ENCODE measurements around the gene BCAR1.

BCAR1 gene

DNA sequence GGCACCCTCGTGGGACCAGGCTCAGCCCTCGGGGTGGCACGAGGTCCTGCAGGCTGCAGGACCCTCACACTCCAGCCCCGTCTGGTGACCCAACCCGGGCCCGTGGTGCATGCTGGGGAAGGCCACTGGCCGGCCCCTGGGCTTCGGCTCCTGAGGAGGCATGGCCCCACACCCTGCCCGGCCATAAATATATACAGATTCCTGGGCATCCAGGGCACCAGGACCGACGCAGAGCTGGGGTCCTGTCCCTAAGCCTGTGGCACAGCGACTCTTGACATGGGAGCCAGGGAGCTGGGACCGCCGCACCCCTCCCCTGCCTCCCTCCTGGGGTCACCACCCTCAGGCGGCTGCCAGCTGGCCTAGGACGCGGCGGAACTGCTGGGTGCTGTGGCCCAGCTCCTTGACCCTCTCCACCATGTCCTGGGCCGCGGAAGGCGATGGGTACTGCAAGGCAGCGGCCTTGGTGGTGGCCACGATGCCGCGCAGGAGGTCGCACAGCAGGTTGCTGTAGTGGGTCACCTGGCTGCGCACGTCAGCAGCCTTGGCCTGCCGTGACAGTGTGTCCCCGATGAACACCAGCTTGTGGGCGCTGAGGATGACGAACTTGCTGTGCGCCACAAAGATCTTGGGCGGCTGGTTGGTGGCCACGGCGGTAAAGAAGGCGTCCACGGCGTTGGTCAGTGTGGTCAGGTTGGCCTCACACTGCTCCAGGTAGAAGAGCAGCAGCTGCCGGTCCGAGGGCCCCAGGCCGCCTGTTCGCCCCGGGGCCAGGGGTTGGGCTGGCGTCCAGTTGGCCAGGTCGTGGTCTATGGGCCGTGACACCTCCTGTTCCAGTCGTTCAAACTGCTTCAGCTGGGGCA is 22.0 kb downstream of the BCAR1 start:
- Histone ChIP-seq H3K9me3 (no peaks in the 10 kb centered on the region), H3K4me1 (peaks cover 5% of the 10 kb centered on the region), H3K4me3 (ENCODE audit: low read depth, low read length) (no peak overlapping the region), H3K27me3 (peaks cover 3% of the 10 kb centered on the region; the same call in 1 of the 2 replicates), H3K36me3 (peaks cover 32% of the 10 kb centered on the region)
- TF ChIP-seq, protein P1, sequence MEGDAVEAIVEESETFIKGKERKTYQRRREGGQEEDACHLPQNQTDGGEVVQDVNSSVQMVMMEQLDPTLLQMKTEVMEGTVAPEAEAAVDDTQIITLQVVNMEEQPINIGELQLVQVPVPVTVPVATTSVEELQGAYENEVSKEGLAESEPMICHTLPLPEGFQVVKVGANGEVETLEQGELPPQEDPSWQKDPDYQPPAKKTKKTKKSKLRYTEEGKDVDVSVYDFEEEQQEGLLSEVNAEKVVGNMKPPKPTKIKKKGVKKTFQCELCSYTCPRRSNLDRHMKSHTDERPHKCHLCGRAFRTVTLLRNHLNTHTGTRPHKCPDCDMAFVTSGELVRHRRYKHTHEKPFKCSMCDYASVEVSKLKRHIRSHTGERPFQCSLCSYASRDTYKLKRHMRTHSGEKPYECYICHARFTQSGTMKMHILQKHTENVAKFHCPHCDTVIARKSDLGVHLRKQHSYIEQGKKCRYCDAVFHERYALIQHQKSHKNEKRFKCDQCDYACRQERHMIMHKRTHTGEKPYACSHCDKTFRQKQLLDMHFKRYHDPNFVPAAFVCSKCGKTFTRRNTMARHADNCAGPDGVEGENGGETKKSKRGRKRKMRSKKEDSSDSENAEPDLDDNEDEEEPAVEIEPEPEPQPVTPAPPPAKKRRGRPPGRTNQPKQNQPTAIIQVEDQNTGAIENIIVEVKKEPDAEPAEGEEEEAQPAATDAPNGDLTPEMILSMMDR (IDR thresholded peaks at IDR 0.05; ENCODE audit: low read depth, low read length) = no peak
- DNase-seq = no peak

DNA sequence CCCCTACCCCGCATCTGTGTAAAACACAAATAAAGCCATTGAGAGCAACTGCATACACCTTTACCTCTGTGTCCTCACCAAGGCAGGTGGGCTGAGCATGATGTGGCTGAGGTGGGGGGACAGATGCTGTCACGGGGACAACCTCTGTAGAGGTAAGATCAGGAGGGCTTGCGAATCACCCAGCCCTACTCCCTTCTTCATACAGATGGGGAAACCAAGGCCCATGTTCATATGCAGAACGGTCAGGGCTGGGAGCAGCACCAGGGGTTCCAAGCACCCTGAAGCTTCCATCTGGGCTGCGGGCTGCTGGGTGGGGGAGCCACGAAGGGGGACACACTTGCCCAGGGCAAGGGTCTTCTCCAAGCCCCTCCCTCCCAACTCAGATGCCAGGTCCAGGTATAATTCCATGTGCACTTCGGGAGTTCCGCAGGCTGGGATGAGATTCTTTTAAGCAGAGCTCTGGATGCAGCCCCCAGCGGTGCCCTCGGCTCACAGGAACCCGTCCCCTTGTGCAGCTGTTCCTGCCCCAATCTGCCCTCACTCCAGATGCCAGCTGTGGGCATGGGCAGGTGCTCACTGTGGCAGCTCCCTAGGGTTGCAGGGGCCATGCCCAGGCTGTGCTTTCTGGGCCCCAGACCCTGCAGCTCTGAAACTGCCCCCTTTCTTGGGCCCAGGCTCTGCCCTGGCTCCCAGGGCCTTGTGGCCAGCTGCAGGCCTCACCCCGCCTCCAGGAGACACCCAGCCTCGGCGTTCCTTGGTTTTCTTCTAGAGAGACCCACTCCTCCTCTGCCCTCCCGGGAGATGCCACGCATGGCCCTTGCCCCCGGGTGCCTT is 23.1 kb downstream of the BCAR1 start:
- peaks cover 24% of the 10 kb centered on the region for H3K36me3 ChIP-seq
- DNase-seq = no peak
- H3K4me3 ChIP-seq (ENCODE audit: low read depth, low read length) = no peak overlapping the region
- no peaks in the 10 kb centered on the region for H3K9me3 ChIP-seq
- H3K27me3 ChIP-seq = peaks cover 6% of the 10 kb centered on the region
- TF ChIP-seq, protein P1 (IDR thresholded peaks at IDR 0.05; ENCODE audit: low read depth, low read length) = no peak
- H3K4me1 ChIP-seq = no peaks in the 10 kb centered on the region

DNA sequence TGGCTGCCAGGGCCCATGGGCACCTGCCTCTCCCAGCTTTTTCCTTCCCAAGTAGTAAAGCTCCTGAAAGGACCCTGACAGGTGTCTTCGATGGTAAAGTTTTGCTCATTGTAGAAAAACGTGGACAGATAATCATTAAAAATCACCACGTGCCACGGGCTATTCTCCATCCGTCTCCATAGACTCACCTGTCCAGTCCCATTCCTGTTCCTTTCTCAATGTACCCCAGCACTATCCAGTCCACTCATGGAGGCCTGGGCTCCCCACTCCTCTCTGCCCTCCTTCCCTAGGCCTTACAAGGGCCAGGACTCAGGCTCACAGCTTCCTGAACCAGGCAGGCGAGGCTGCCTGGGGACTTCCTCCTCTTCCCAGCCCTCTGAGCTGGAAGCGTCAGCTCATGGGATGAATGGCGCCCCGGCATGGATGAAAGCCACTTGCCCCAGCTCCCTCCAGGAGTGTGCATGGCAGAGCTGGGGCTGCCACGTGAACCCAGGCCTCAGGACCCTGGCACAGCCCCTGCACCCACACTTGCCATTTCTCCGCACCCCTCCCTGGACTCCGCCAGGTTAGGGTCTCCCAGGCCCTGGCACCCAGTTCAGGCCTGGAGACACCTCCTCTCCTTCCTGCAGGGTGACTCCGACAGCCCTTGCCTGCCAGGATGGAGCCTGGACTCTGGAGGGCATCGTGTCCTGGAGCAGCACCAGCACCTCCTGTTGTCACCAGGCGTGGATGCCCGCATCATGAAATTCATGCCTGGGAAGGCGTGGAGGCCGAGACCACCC is 23.9 kb downstream of the BCAR1 start:
- Histone ChIP-seq H3K9me3 (no peaks in the 10 kb centered on the region), H3K27me3 (peaks cover 6% of the 10 kb centered on the region), H3K36me3 (peaks cover 16% of the 10 kb centered on the region), H3K4me3 (ENCODE audit: low read depth, low read length) (no peak overlapping the region), H3K4me1 (no peaks in the 10 kb centered on the region)
- TF ChIP-seq, protein P1 (IDR thresholded peaks at IDR 0.05; ENCODE audit: low read depth, low read length) = no peak
- DNase-seq = no peak

DNA sequence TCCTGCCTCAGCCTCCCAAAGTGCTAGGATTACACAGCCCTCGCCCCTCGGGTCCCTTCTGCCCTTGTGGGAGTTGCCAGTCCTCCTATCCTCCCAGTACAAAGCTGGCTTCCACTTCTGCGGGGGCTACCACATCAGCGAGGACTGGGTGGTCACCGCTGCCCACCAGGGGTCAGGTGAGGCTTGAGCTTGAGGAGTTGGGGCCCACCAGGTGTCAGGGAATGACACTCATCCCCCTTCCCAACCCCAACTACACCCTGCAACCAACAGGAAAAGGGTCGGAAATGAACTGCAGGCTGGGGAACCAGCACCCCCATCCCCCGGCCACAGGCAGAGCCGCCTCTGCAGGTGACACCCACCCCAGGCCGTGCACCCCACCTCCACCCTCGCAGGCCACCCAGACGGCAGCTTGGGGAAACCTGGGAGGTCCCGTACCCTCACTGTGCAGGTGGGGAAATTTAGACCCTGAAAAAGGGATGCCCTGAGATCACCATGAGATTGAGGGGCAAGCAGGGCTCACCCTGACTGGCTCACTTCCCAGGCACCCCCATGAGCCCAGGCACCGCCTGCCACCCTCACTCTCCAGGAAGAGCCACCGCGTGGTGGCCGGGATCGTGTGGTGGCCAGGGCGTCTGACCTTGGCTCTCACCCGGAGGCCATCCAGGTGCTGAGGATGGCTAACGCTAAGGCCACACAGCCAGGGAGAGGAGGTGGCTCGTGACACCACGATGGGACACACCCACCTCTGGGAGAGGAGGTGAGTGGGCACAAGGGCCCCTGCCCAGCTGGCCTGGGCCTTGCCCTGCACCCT is 24.7 kb downstream of the BCAR1 start:
- Histone ChIP-seq H3K4me1 (no peaks in the 10 kb centered on the region), H3K27me3 (peaks cover 6% of the 10 kb centered on the region), H3K9me3 (no peaks in the 10 kb centered on the region), H3K4me3 (ENCODE audit: low read depth, low read length) (no peak overlapping the region), H3K36me3 (peaks cover 12% of the 10 kb centered on the region)
- TF ChIP-seq, protein P1 (IDR thresholded peaks at IDR 0.05; ENCODE audit: low read depth, low read length) = no peak
- DNase-seq = no peak

DNA sequence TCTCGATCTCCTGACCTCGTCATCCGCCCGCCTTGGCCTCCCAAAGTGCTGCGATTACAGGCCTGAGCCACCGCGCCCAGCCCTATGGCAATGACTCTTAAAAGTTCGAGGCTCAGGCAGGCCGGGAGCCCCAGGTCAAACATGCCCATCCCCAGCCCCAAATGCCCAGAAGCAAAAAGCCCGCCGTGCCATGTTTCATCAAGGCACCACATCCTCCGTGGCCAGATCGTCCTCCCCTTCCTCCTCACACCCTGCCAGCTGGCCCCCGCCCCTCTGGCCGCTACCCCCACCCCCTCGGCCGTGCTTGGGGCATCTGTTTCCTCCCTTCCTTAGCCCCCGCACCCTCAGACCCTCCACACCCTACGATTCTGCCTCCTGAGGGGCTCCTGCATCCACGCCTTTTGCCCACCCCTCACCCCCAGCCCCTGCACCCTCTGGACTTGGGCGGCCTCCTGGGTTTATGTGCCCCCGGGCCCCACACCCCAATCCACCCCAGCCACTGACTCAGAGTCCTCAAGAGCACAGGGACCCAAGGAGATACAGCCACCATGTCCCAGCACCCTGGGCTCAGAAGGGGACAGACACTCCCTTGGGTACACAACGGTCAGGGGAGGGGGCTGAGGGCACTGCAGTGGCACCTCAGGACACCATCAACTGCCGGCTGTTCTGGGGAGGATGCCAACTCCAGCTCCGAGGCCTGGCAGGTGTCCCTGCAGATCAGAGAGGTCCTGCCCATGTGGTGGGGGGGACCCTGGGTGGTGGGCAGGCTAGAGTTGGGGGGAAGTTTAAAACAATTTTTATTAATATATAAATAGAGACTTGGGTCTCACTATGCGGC is 25.5 kb downstream of the BCAR1 start:
- peaks cover 12% of the 10 kb centered on the region for H3K36me3 ChIP-seq
- TF ChIP-seq, protein P1 (IDR thresholded peaks at IDR 0.05; ENCODE audit: low read depth, low read length) = no peak
- H3K27me3 ChIP-seq = peaks cover 6% of the 10 kb centered on the region
- no peak for DNase-seq
- no peaks in the 10 kb centered on the region for H3K9me3 ChIP-seq
- H3K4me1 ChIP-seq = no peaks in the 10 kb centered on the region
- no peak overlapping the region for H3K4me3 ChIP-seq (ENCODE audit: low read depth, low read length)
